Neural progenitor cell (in vitro differentiated cells): ENCODE measurements around the gene LMO2. TPM values are rescaled to one million over a fixed set of nuclear protein-coding genes. Genes with fewer than 3 reads are reported as not detected.

Experiments used
- DNase-seq: peaks from one replicate; pipeline ENCODE4 v3.0.0-alpha.2; 2016; ENCODE audit warnings: low spot score
- H2AFZ ChIP-seq: fragments of 200-600 bp; sonication (generic); replicated peaks from 2 replicates; pipeline ENCODE4 v1.6.1; 2016; ENCODE audit warnings: antibody characterized with exemption
- H3F3A ChIP-seq: fragments of 200-600 bp; sonication (generic); 2 replicates; pipeline ENCODE4 v1.6.1; 2016; ENCODE audit warnings: antibody characterized with exemption, low read depth
- H3K27ac ChIP-seq: fragments of 200-600 bp; sonication (generic); 2 replicates; pipeline ENCODE4 v1.5.1; 2016; ENCODE audit warnings: mild to moderate bottlenecking
- H3K27me3 ChIP-seq: fragments of 200-600 bp; sonication (generic); 2 replicates; pipeline ENCODE4 v1.6.1; 2016; ENCODE audit warnings: mild to moderate bottlenecking, moderate library complexity
- H3K36me3 ChIP-seq: fragments of 200-600 bp; sonication (generic); 2 replicates; pipeline ENCODE4 v1.5.1; 2016
- H3K4me1 ChIP-seq: fragments of 200-600 bp; sonication (generic); 2 replicates; pipeline ENCODE4 v1.6.1; 2016; ENCODE audit warnings: mixed run types
- H3K4me2 ChIP-seq: fragments of 200-600 bp; sonication (generic); 2 replicates; pipeline ENCODE4 v1.6.1; 2016
- H3K4me3 ChIP-seq: fragments of 200-600 bp; sonication (generic); 2 replicates; pipeline ENCODE4 v1.5.1; 2016
- H3K79me2 ChIP-seq: fragments of 200-600 bp; sonication (generic); 2 replicates; pipeline ENCODE4 v1.6.1; 2016; ENCODE audit warnings: low read depth
- H3K9ac ChIP-seq: fragments of 200-600 bp; sonication (generic); 2 replicates; pipeline ENCODE4 v1.6.1; 2016
- H3K9me3 ChIP-seq: fragments of 200-600 bp; sonication (generic); 2 replicates; pipeline ENCODE4 v1.5.1; 2016; ENCODE audit warnings: low read depth
- H4K20me1 ChIP-seq: fragments of 200-600 bp; sonication (generic); 2 replicates; pipeline ENCODE4 v1.6.1; 2016; ENCODE audit warnings: low read depth
- H3K27ac Mint-ChIP-seq: 3 replicates; pipeline ENCODE4 v1.8.0; 2021; ENCODE audit warnings: mixed read lengths
- H3K27me3 Mint-ChIP-seq: 2 replicates; pipeline ENCODE4 v1.8.0; 2022; ENCODE audit warnings: low read depth, mild to moderate bottlenecking, inconsistent platforms, moderate library complexity, mixed read lengths; ENCODE audit not compliant: insufficient read depth
- H3K36me3 Mint-ChIP-seq: 3 replicates; pipeline ENCODE4 v1.8.0; 2021; ENCODE audit warnings: mixed read lengths
- H3K4me1 Mint-ChIP-seq: 3 replicates; pipeline ENCODE4 v1.8.0; 2021; ENCODE audit warnings: mixed read lengths
- H3K4me3 Mint-ChIP-seq: 3 replicates; pipeline ENCODE4 v1.8.0; 2021; ENCODE audit warnings: mild to moderate bottlenecking, moderate library complexity, mixed read lengths
- H3K9me3 Mint-ChIP-seq: 3 replicates; pipeline ENCODE4 v1.8.0; 2020; ENCODE audit warnings: mixed read lengths
- CTCF ChIP-seq: fragments of 200-600 bp; sonication (generic); IDR thresholded peaks from 2 replicates; pipeline ENCODE4 v1.5.1; 2017; ENCODE audit warnings: antibody characterized with exemption, mild to moderate bottlenecking
- EZH2 ChIP-seq: fragments of 200-600 bp; sonication (generic); IDR thresholded peaks from 2 replicates; pipeline ENCODE4 v1.6.1; 2017; ENCODE audit warnings: antibody characterized with exemption, mild to moderate bottlenecking, moderate library complexity
- EZH2phosphoT487 ChIP-seq: fragments of 200-600 bp; sonication (generic); IDR thresholded peaks from 2 replicates; pipeline ENCODE4 v1.6.1; 2017; ENCODE audit warnings: antibody characterized with exemption
- total RNA-seq: library from RNA; depleted of rRNA; stranded (reverse); fragments of >200 nt; gene quantifications from 2 replicates; pipeline ENCODE4 v1.2.3, GENCODE V29; 2015; ENCODE audit warnings: low replicate concordance

The LMO2 gene
- total RNA-seq, 1 donor from 2014 or later, result 0.92 TPM

GRCh38 chr11:33832676-33833075 is 59.2 kb downstream of the LMO2 start:
- H3K4me2 ChIP-seq, result no peak overlapping the region
- TF ChIP-seq EZH2 (no peak), EZH2phosphoT487 (no peak), CTCF (no peak)
- H3F3A ChIP-seq, result no peaks in the 10 kb centered on the region
- H3K9me3 ChIP-seq, result no peaks in the 10 kb centered on the region
- no peaks in the 10 kb centered on the region for H3K79me2 ChIP-seq
- Mint-ChIP-seq H3K36me3 (no peaks in the 10 kb centered on the region), H3K9me3 (no peaks in the 10 kb centered on the region), H3K27me3 (peaks cover 12% of the 10 kb centered on the region), H3K4me3 (no peak overlapping the region), H3K27ac (no peak overlapping the region), H3K4me1 (peaks cover 2% of the 10 kb centered on the region)
- no peak overlapping the region for H2AFZ ChIP-seq
- H4K20me1 ChIP-seq, result no peaks in the 10 kb centered on the region
- no peaks in the 10 kb centered on the region for H3K36me3 ChIP-seq
- no peak overlapping the region for H3K27ac ChIP-seq
- no peak for DNase-seq
- H3K27me3 ChIP-seq, result peaks cover 21% of the 10 kb centered on the region
- H3K4me3 ChIP-seq, result no peak overlapping the region
- no peak overlapping the region for H3K9ac ChIP-seq
- no peaks in the 10 kb centered on the region for H3K4me1 ChIP-seq

- no peak overlapping the region for H3K4me3 ChIP-seq
- peaks cover 37% of the 10 kb centered on the region for H3K27me3 ChIP-seq
- H3K79me2 ChIP-seq, result no peaks in the 10 kb centered on the region
- no peaks in the 10 kb centered on the region for H3K9me3 ChIP-seq
- no peak overlapping the region for H3K4me2 ChIP-seq
- no peak overlapping the region for H3K27ac Mint-ChIP-seq
- peaks cover 15% of the 10 kb centered on the region for H3K27me3 Mint-ChIP-seq
- TF ChIP-seq EZH2phosphoT487 (no peak), CTCF (no peak), EZH2 (no peak)
- H3K36me3 ChIP-seq, result no peaks in the 10 kb centered on the region
- no peak overlapping the region for H2AFZ ChIP-seq
- no peak overlapping the region for H3K9ac ChIP-seq
- no peaks in the 10 kb centered on the region for H4K20me1 ChIP-seq
- no peaks in the 10 kb centered on the region for H3K9me3 Mint-ChIP-seq
- peaks cover 2% of the 10 kb centered on the region for H3K4me1 Mint-ChIP-seq
- no peak overlapping the region for H3K4me3 Mint-ChIP-seq
- no peaks in the 10 kb centered on the region for H3K4me1 ChIP-seq
- no peaks in the 10 kb centered on the region for H3K36me3 Mint-ChIP-seq
- H3K27ac ChIP-seq, result no peak overlapping the region
- no peaks in the 10 kb centered on the region for H3F3A ChIP-seq
- DNase-seq, result no peak
Measured at GRCh38 chr11:33830903-33831648, 60.8 kb downstream of the LMO2 start.

GRCh38 chr11:33829430-33830141 is 62.3 kb downstream of the LMO2 start:
- peak overlapping the region; percentile 89 for H3K4me3 Mint-ChIP-seq
- H3K36me3 ChIP-seq, result no peaks in the 10 kb centered on the region
- no peaks in the 10 kb centered on the region for H3F3A ChIP-seq
- H3K27me3 ChIP-seq, result peaks cover 39% of the 10 kb centered on the region
- H2AFZ ChIP-seq, result peak overlapping the region; percentile 92
- H3K9me3 ChIP-seq, result no peaks in the 10 kb centered on the region
- no peak overlapping the region for H3K27ac Mint-ChIP-seq
- H3K79me2 ChIP-seq, result no peaks in the 10 kb centered on the region
- peak overlapping the region; percentile 92 for H3K4me2 ChIP-seq
- peaks cover 19% of the 10 kb centered on the region for H3K27me3 Mint-ChIP-seq
- H3K36me3 Mint-ChIP-seq, result no peaks in the 10 kb centered on the region
- peak; percentile 78 for DNase-seq
- peak overlapping the region; percentile 54 for H3K4me3 ChIP-seq
- no peaks in the 10 kb centered on the region for H3K4me1 ChIP-seq
- H3K4me1 Mint-ChIP-seq, result peaks cover 2% of the 10 kb centered on the region
- TF ChIP-seq EZH2phosphoT487, result peak; percentile 59
- peak; percentile 87 for TF ChIP-seq CTCF
- no peak for TF ChIP-seq EZH2
- H3K9me3 Mint-ChIP-seq, result no peaks in the 10 kb centered on the region
- no peaks in the 10 kb centered on the region for H4K20me1 ChIP-seq
- H3K9ac ChIP-seq, result no peak overlapping the region
- no peak overlapping the region for H3K27ac ChIP-seq
